ENCODE measurements around the gene GAS5. TPM values are rescaled to one million over a fixed set of nuclear protein-coding genes. Genes with fewer than 3 reads are reported as not detected.
A peak's percentile ranks its signal among the peaks of the same experiment; 100 is the strongest.

Gene GAS5
- 277 and 312 TPM in 2 replicates for total RNA-seq (2014; rRNA removed; shearing (Covaris generic))

- Histone ChIP-seq H3K9me3 (replicated peaks) (no peaks in the 10 kb centered on the region), H3K4me1 (replicated peaks) (peaks cover 16% of the 10 kb centered on the region), H3K36me3 (peaks cover 48% of the 10 kb centered on the region), H3K4me3 (peak within 1 kb of the TSS; percentile 71), H3K27me3 (replicated peaks) (no peaks in the 10 kb centered on the region), H3K27ac (peak within 1 kb of the TSS; percentile 67)
- peak; percentile 98 to 100 for DNase-seq (ENCODE audit: low read depth in 1 of 2, low spot score in 2 of 2)
Measured at GRCh38 chr1:173867753-173868265, at the start of gene GAS5. TSS of gene GAS5 (minus strand) at chr1:173867989.

- Histone ChIP-seq H3K4me1 (replicated peaks) (no peaks in the 10 kb centered on the region), H3K27me3 (replicated peaks) (no peaks in the 10 kb centered on the region), H3K36me3 (no peaks in the 10 kb centered on the region), H3K4me3 (no peak within 1 kb of the TSS), H3K27ac (no peak within 1 kb of the TSS), H3K9me3 (replicated peaks) (no peaks in the 10 kb centered on the region)
- DNase-seq (ENCODE audit: low read depth in 1 of 2, low spot score in 2 of 2) = no peak
Measured at GRCh38 chr1:173917149-173917548, 49.4 kb upstream of the GAS5 start, which contains the start of gene SERPINC1. TSS of gene SERPINC1 (minus strand) at chr1:173917327. CDS start at chr1:173917259, 68 bp downstream.

GRCh38 chr1:173916667-173917066, 48.9 kb upstream of the GAS5 start:
- no peaks in the 10 kb centered on the region for H3K27me3 ChIP-seq (replicated peaks)
- H3K27ac ChIP-seq = no peak overlapping the region
- no peaks in the 10 kb centered on the region for H3K9me3 ChIP-seq (replicated peaks)
- no peaks in the 10 kb centered on the region for H3K36me3 ChIP-seq
- no peak for DNase-seq (ENCODE audit: low read depth in 1 of 2, low spot score in 2 of 2)
- H3K4me3 ChIP-seq = no peak overlapping the region
- no peaks in the 10 kb centered on the region for H3K4me1 ChIP-seq (replicated peaks)

- Histone ChIP-seq H3K4me3 (no peak overlapping the region), H3K4me1 (replicated peaks) (no peaks in the 10 kb centered on the region), H3K27ac (no peak overlapping the region), H3K27me3 (replicated peaks) (no peaks in the 10 kb centered on the region), H3K36me3 (no peaks in the 10 kb centered on the region), H3K9me3 (replicated peaks) (no peaks in the 10 kb centered on the region)
- DNase-seq (ENCODE audit: low read depth in 1 of 2, low spot score in 2 of 2) = no peak
Measured at GRCh38 chr1:173915596-173915995, 47.8 kb upstream of the GAS5 start.

- Histone ChIP-seq H3K36me3 (no peaks in the 10 kb centered on the region), H3K4me1 (replicated peaks) (no peaks in the 10 kb centered on the region), H3K4me3 (no peak overlapping the region), H3K9me3 (replicated peaks) (no peaks in the 10 kb centered on the region), H3K27ac (no peak overlapping the region), H3K27me3 (replicated peaks) (no peaks in the 10 kb centered on the region)
- DNase-seq (ENCODE audit: low read depth in 1 of 2, low spot score in 2 of 2) = no peak
Measured at GRCh38 chr1:173914366-173914871, 46.6 kb upstream of the GAS5 start.

GRCh38 chr1:173913111-173913510, 45.3 kb upstream of the GAS5 start:
- no peaks in the 10 kb centered on the region for H3K27me3 ChIP-seq (replicated peaks)
- no peaks in the 10 kb centered on the region for H3K36me3 ChIP-seq
- H3K27ac ChIP-seq = no peak overlapping the region
- H3K4me3 ChIP-seq = no peak overlapping the region
- no peaks in the 10 kb centered on the region for H3K4me1 ChIP-seq (replicated peaks)
- DNase-seq (ENCODE audit: low read depth in 1 of 2, low spot score in 2 of 2) = no peak
- no peaks in the 10 kb centered on the region for H3K9me3 ChIP-seq (replicated peaks)

GRCh38 chr1:173903827-173904531, 36.2 kb upstream of the GAS5 start:
- Histone ChIP-seq H3K9me3 (replicated peaks) (no peaks in the 10 kb centered on the region), H3K27me3 (replicated peaks) (no peaks in the 10 kb centered on the region), H3K4me3 (no peak overlapping the region), H3K36me3 (no peaks in the 10 kb centered on the region), H3K4me1 (replicated peaks) (no peaks in the 10 kb centered on the region), H3K27ac (no peak overlapping the region)
- DNase-seq (ENCODE audit: low read depth in 1 of 2, low spot score in 2 of 2) = no peak

DNA sequence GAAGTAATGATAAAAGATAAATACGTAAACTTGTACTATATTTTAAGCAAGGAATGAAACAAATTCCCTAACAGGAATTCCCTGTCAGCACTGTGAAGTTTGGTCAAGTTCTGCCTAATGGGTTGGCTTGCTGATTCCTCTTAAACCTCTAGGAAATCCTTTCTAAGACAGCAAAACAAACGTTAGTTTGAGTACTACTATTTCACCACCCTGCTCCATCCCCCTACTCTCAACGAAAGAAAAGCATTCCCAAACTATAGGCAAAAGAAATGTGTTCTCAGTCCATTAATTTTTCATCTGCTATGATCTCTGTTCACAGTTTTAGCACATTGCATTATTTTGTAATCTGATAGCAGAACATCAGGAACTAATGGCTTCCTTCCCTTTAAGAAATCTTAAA, 33.2 kb upstream of the GAS5 start:
- Histone ChIP-seq H3K27ac (no peak overlapping the region), H3K4me1 (replicated peaks) (no peaks in the 10 kb centered on the region), H3K36me3 (no peaks in the 10 kb centered on the region), H3K27me3 (replicated peaks) (no peaks in the 10 kb centered on the region), H3K9me3 (replicated peaks) (no peaks in the 10 kb centered on the region), H3K4me3 (no peak overlapping the region)
- DNase-seq (ENCODE audit: low read depth in 1 of 2, low spot score in 2 of 2) = no peak

GRCh38 chr1:173900427-173900826, 32.6 kb upstream of the GAS5 start:
- Histone ChIP-seq H3K9me3 (replicated peaks) (no peaks in the 10 kb centered on the region), H3K4me3 (no peak overlapping the region), H3K36me3 (0 out of 2 replicates have a peak, but pooled peaks cover under 1% of the 10 kb centered on the region), H3K4me1 (replicated peaks) (no peaks in the 10 kb centered on the region), H3K27me3 (replicated peaks) (no peaks in the 10 kb centered on the region), H3K27ac (no peak overlapping the region)
- no peak for DNase-seq (ENCODE audit: low read depth in 1 of 2, low spot score in 2 of 2)

- Histone ChIP-seq H3K4me1 (replicated peaks) (no peaks in the 10 kb centered on the region), H3K36me3 (peaks cover 3% of the 10 kb centered on the region; the same call in 1 of the 2 replicates), H3K27me3 (replicated peaks) (no peaks in the 10 kb centered on the region), H3K4me3 (no peak overlapping the region), H3K9me3 (replicated peaks) (no peaks in the 10 kb centered on the region), H3K27ac (no peak overlapping the region)
- no peak for DNase-seq (ENCODE audit: low read depth in 1 of 2, low spot score in 2 of 2)
Measured at GRCh38 chr1:173894189-173894588, 26.4 kb upstream of the GAS5 start.

DNA sequence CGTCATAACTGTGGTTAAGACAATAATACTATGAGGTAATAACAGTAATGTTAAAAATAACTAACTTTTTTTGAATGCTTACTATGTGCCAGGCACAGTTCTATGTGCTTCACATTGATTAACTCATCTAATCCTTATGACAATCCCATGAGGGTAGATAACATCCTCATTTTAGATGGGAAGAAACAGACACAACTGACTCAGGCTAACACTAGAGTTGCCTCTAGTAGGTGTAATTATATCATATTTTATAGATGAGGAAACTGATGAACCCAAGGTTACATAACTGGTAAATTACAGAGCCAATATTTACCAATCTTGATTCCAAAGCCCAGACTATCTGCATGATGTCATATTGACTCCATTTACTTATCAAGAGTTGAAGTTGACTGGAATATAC, 25.8 kb upstream of the GAS5 start:
- peaks cover 3% of the 10 kb centered on the region; the same call in 1 of the 2 replicates for H3K36me3 ChIP-seq
- H3K9me3 ChIP-seq (replicated peaks) = no peaks in the 10 kb centered on the region
- H3K4me1 ChIP-seq (replicated peaks) = no peaks in the 10 kb centered on the region
- H3K4me3 ChIP-seq = no peak overlapping the region
- no peaks in the 10 kb centered on the region for H3K27me3 ChIP-seq (replicated peaks)
- no peak overlapping the region for H3K27ac ChIP-seq
- no peak for DNase-seq (ENCODE audit: low read depth in 1 of 2, low spot score in 2 of 2)

DNA sequence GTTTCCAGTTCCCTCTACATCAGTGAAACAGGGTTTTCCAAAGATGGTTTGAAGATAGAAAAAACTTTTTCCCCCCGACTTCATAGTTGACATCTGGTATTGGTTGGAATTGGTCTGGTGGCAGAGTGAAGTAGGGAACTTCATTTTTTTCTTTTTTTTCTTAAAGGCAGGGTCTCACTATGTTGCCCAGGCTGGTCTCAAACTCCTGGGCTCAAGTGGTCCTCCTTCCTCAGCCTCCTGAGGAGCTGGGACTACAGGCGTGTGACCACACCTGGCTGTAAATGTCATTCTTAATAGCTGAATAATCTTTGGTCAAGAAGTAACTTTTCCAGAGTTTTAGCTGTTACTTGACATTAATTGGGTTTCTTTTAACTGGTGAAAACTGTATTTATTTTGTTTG, 22.1 kb upstream of the GAS5 start:
- Histone ChIP-seq H3K27me3 (replicated peaks) (no peaks in the 10 kb centered on the region), H3K9me3 (replicated peaks) (no peaks in the 10 kb centered on the region), H3K4me3 (no peak overlapping the region), H3K36me3 (peaks cover 17% of the 10 kb centered on the region), H3K27ac (no peak overlapping the region), H3K4me1 (replicated peaks) (no peaks in the 10 kb centered on the region)
- no peak for DNase-seq (ENCODE audit: low read depth in 1 of 2, low spot score in 2 of 2)

DNA sequence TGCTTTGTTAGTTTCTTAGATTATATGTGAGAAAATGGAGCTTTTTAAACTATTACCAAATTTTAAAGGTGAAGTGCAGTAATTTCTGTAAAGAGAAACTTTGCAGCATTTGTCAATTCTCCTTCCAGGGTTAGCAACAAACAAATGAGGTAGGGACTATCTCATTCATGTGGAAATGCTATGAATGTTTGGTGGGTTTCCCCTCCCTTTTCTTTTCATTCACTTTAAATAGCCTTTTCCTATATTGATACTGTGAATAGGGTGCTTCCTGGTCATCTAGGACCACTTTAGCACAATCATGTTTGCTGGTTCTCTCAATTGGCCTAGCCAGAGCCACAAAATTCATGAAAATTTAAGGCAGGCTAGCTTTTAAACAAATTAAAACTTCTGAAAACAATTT, 21.0 kb upstream of the GAS5 start:
- Histone ChIP-seq H3K36me3 (peaks cover 17% of the 10 kb centered on the region), H3K27me3 (replicated peaks) (no peaks in the 10 kb centered on the region)

GRCh38 chr1:173887627-173888026, 19.8 kb upstream of the GAS5 start:
- no peak overlapping the region for H3K4me3 ChIP-seq
- H3K9me3 ChIP-seq (replicated peaks) = no peaks in the 10 kb centered on the region
- H3K27ac ChIP-seq = no peak overlapping the region
- H3K27me3 ChIP-seq (replicated peaks) = no peaks in the 10 kb centered on the region
- H3K4me1 ChIP-seq (replicated peaks) = no peaks in the 10 kb centered on the region
- peaks cover 17% of the 10 kb centered on the region for H3K36me3 ChIP-seq
- no peak for DNase-seq (ENCODE audit: low read depth in 1 of 2, low spot score in 2 of 2)

More for the DNA sequence above, 21.0 kb upstream of the GAS5 start:
- H3K27ac ChIP-seq = no peak overlapping the region
- H3K9me3 ChIP-seq (replicated peaks) = no peaks in the 10 kb centered on the region
- no peak for DNase-seq (ENCODE audit: low read depth in 1 of 2, low spot score in 2 of 2)
- H3K4me1 ChIP-seq (replicated peaks) = no peaks in the 10 kb centered on the region
- H3K4me3 ChIP-seq = no peak overlapping the region

All from SJSA1 (cell line).